Hematopoietic multipotent progenitor cell treated with erythropoietin and hydrocortisone succinate and interleukin-3 and kit ligand, for 8 days (in vitro differentiated cells): ENCODE measurements around the gene BEND6.
A peak's percentile ranks its signal among the peaks of the same experiment; 100 is the strongest.
"Not testable (repeated sequence)": the region's sequence is repeated elsewhere in the genome, so short reads cannot be mapped to it uniquely, and the experiment has no call there.

ENCODE experiments used
- DNase-seq: peaks from one replicate; pipeline ENCODE4 v3.0.0-alpha.2; 2015

The BEND6 gene

DNA sequence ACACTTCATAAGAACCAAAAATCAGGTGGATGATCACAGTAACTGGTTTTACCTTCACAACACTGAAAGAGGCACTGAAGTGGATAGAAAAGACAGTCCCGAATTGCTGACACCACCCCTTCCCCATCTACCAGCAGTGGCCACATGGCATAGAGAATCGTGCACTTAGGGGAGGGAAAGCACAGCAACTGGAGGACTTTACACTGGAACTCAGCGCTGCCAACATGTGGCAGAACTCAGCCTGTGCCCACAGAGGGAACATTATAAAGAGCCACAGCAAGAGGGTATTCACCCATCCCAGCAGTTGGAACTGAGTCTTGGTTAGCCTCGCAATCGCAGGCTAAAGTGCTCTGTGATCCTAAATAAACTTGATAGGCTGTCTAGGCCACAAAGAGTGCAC, 85.1 kb downstream of the BEND6 start:
- DNase-seq: peak; percentile 43

DNA sequence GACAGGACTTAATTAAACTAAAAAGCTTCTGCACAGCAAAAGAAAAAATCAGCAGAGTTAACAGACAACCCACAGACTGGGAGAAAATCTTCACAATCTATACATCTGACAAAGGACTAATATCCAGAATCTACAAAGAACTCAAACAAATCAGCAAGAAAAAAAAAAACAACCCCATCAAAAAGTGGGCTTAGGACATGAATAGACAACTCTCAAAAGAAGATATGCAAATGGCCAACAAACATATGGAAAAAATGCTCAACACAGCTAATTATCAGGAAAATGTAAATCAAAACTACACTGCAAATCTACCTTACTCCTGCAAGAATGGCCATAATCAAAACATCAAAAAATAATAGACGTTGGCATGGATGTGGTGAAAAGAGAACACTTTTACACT, 89.2 kb downstream of the BEND6 start:
- DNase-seq: not testable (repeated sequence)

GRCh38 chr6:57044568-57044967, 89.7 kb downstream of the BEND6 start:
- no peak for DNase-seq

DNA sequence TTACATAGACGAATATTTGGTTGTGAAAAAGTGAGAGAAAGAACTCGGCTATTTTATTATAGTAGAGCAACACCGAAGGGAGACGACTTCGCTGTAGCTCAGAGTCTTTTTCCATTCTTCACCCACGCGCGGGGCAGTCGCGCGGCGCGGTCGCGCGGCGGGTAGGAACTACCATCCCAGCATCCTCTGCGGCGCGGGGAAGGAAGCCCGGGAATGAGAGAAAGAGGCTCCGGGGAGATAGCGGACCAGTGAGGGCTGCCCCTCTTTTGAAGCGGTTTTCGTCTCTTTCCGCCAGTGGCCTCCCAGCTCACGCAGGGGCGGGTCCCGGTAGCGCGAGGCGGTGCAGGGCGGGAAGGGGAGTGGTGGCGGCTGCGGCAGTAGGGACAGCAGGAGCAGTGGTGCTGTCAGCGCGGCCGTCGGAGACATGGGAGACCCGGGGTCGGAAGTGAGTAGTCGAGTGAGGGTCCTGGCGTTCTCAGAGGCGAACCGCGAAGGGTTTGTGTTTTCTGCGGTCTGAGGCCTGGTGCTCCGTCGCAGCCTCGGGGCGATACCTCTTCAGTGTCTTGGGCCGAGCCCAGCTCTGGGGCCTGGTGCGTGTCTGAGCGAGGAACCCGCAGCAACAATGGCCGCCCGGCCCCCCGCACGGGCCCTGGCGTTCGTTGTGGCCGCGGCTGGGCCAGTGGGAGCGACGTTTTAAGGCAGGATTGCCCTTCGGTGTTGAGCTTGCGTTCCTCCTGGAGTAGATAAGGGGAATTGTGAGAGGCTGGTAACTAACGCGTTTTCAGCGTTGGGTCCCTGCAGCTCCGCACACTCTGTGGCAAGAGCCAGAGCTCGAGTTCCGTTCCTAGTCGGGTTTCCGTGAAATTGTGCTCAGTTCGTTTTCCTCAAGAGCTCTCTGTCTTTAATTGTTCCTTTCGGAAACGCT, 91.7 kb downstream of the BEND6 start, which contains the start of gene KIAA1586:
Gene KIAA1586, plus strand, starts transcription at position 362 of the 925 bp plus-strand sequence. Its CDS starts 63 bp downstream, at position 425.
- peak; percentile 95 for DNase-seq

DNA sequence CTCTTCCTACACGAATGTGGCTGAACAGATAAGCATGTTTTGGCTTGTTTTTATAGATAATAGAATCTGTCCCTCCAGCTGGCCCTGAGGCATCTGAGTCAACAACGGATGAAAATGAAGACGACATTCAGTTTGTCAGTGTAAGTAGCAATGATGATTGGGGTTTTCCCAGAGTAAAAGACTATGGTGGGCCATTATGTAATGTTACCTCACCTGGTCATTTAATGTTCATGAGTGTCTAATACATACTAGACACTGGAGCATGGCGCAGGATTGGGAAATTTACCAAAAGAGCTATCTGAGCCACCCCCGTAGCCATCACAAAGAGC, 92.3 kb downstream of the BEND6 start:
- DNase-seq: not testable (repeated sequence)

DNA sequence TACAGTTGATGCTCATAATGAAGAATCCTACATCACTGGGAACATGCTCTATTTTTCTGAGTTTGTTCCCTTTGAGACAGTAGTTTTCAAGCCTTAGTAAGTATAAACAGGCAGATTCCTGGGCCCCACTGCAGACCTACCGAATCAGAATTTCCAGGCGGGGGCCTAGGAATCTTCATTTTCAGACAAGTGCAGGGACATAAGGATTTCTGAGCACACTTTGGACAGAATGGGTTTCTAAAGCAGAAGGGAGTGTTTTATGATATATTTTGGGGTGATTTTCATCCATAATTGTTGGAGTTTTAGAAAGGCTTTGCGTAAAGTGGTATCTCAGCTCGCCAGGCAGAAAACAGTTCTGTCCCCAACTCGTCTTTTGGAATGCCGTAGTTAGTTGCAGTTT, 93.0 kb downstream of the BEND6 start:
- not testable (repeated sequence) for DNase-seq

GRCh38 chr6:57048577-57048976, 93.7 kb downstream of the BEND6 start:
- no peak for DNase-seq

DNA sequence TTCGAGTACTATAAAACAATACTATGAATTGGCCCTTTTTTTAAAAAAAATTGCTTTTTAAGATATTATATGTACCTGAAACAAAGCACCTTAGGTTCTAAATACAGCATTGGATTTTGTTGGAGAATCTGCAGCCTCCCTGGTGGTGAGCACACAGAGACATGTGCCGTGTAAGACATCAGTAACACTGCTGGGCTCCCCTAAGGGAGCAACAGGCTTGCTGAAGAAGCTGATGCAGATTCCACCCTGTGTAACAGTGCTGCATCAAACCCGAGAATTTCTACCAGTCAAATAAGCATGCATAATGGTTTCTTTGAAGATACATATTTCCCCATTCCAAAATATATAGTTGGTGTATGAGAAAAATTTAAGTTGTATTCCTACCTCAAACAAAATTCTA, 108.9 kb downstream of the BEND6 start:
- no peak for DNase-seq

DNA sequence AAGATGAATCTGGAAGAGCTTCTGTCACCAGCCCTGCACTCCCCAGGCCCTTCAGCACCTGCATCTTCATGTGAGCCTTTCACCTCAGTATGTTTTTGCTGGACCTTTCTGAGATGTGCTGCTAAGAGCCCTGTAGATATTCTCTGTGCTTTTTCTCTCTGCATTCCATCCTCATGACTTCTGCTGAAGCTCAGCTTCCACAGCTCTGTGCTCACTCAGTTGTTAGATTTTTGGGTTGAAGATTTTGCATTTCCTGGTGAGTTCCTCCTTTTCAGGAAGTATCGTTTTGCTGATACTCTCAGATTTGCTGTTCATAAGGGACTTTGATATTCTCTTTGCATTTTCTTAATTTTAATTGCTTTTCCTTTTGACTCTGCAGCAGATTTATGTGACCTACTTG, 109.9 kb downstream of the BEND6 start:
- no peak for DNase-seq

- no peak for DNase-seq
Measured at GRCh38 chr6:57068061-57068460, 113.2 kb downstream of the BEND6 start.

GRCh38 chr6:57069228-57069627, 114.3 kb downstream of the BEND6 start:
- DNase-seq: no peak

DNA sequence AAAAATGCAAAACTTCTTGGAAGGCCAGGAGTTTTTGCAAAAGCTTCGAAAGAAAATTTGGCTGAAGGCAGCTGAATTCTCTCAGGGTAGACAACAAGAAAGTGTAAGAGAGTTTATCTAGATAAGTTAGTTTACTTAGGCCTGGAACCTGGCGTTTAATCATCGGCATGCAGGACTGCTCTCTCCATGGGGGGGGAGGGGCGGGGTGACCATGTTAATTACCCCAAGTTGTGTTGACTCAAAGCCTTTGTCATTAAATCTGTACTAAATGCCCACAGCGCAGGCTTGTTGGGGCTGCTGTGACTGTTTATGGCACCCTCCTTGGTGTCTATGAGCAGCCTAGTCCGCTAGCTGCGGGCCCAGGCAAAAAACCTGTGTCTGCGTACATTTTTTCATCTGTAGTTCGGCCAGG, 115.0 kb downstream of the BEND6 start:
- no peak for DNase-seq

DNA sequence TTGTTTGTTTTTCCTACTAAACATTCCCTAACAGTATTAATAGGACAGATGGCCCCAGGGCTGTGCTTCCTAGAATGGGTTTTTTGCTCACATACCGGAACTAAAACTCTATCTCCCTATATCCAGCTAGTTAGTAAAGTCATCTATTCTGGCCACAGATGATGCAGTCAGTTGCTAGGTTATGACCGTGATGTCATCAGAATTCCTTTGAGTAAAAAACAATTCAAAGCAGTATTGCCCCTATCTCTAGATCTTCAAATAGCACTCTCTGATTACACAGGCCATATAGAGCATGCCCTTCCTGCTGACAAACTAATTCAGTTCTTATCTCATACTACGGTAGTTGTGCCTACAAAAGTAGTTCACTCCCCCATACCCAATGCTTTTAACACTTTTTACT, 117.2 kb downstream of the BEND6 start:
- DNase-seq: no peak

GRCh38 chr6:57074383-57074782, 119.5 kb downstream of the BEND6 start:
- DNase-seq: no peak

- DNase-seq: no peak
Measured at GRCh38 chr6:57075092-57075491, 120.2 kb downstream of the BEND6 start.
